ENCODE measurements around the gene TUBG2.
"Not testable (repeated sequence)": the region's sequence is repeated elsewhere in the genome, so short reads cannot be mapped to it uniquely, and the experiment has no call there.

TUBG2 gene

DNA sequence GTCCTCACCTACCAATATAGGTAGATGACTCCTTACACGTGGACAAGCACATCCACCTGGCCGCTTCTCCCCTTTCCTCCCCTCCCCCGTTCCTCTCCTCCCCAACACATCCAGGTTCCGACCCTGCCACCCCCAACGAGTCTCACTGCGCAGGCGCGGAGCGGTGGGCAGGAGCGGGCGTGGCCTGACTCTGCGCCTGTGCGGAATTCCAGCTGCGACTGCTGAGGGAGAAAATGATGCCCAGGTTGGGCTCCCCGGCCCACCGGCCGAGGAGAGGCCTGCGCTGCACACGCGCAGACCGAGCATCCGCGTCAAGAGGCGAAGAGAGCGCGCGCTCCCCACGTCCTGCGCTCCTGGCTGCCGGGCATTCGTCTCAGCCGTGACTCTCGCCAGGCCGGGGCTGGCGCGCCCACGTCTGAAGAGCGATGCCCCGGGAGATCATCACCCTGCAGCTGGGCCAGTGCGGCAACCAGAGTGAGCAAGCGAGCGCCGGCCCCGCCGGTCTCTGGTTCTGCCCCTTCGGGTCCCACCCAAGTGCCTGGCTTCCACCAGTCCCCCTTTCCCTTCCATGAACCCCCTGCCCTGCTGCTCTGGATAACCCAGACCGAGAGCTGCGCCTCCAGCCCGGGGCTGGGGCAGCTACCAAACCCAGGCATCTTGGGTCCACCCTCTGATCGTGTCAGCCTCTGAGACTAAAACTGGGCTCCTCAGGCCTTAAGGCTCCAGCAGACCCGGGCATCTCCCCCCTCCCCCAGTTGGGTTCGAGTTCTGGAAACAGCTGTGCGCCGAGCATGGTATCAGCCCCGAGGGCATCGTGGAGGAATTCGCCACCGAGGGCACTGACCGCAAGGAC lies at the start of gene TUBG2:
Gene TUBG2 (plus strand): TSS at position 206 of the 853 bp plus-strand sequence. CDS start 220 bp downstream, at position 426.
- DNase-seq (ENCODE audit: low read depth in 2 of 2): peak; percentile 53 to 70

DNA sequence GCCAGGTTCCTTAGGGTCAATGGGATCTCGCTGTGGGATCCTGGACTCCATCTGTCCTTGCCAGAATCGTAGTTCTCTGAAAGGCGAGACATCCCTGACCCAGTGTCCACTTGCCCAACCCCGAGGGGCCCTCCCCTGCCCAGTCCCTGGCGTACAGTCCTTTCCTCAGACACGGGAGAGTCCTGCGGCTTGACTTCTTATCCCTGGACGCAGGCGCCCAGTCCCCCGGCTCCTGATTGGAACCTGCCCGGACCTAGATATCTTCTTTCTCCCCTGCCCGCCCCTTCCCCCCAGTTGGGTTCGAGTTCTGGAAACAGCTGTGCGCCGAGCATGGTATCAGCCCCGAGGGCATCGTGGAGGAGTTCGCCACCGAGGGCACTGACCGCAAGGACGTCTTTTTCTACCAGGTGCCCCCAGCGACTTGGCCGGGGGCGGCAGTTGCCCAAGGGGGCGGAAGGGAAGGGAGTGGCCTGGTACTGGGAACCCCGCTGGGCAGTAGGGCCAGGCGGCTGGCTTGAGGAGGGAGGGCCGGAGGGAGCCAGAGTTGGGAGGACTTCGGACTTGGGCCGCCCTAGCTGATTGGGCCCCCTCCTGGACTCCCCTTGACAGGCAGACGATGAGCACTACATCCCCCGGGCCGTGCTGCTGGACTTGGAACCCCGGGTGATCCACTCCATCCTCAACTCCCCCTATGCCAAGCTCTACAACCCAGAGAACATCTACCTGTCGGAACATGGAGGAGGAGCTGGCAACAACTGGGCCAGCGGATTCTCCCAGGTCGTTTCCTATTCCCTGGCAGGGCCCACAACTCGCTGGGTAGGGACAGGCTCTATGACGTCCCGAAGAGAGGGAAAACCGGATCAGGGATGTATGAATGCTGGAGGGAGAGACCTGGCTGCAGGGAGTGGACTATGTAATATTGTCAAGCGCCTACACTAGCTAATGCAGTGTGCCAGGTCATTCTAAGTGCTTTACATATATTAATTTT lies 49.0 kb upstream of the TUBG2 start:
- peak in 1 of 2 donors; percentile 8 for DNase-seq (ENCODE audit: low read depth in 2 of 2)

DNA sequence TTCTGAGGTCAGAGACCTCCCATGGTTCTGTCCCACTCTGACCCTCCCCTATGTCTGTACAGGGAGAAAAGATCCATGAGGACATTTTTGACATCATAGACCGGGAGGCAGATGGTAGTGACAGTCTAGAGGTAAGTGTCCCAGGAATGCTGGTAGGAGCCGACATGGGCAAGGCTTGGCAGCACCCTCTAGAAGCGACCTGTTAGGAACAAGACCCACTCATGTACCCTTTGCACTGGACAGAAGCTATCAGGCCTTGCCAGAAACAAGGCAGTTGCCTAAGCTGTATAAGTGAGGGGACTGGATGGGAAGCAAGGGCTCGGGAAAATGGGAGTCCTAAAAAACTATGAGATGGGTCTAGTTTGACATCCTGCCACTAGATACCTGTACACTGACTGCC lies 47.1 kb upstream of the TUBG2 start:
- DNase-seq (ENCODE audit: low read depth in 2 of 2): no peak

GRCh38 chr17:42613699-42614295 lies 45.3 kb upstream of the TUBG2 start:
- no peak for DNase-seq (ENCODE audit: low read depth in 2 of 2)

- no peak for DNase-seq (ENCODE audit: low read depth in 2 of 2)
Measured at GRCh38 chr17:42617956-42618431, 41.1 kb upstream of the TUBG2 start.

DNA sequence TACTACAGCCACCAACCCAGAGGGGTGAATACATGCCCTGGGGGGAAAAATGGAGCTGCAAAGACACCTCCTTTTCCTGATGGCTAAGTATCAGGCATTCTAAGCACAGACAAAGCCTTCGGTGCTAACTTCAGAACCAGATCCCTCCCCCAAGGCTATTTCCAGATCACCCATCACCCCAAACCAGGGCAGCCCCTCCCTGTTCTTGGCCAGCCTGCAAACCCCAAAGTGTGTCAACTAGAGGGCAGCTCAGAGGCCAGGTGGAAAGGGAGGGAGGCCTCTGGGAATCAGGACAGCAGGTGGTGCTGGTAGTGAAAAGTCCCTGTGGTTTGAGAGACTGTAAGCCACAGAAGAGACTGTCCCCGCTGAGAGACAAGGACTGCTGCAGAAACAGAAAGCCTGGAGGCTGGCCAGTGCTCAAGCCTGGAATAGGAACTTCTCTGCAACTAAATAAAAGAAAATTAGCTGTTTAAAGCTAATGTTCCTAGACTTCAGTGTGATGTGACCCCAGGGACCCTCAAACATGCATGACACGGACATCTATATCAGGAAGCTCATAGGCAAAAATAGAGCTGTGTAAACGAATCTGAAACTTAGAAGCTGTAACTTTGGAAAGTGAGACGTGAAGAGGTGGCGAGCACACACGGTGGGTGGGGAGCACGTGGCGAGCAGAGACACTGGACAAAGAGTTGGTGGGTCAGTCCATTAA lies 40.5 kb upstream of the TUBG2 start:
- no peak for DNase-seq (ENCODE audit: low read depth in 2 of 2)

- not testable (repeated sequence) for DNase-seq (ENCODE audit: low read depth in 2 of 2)
Measured at GRCh38 chr17:42621987-42622386, 37.1 kb upstream of the TUBG2 start.

- no peak for DNase-seq (ENCODE audit: low read depth in 2 of 2)
Measured at GRCh38 chr17:42623271-42623670, 35.8 kb upstream of the TUBG2 start.

DNA sequence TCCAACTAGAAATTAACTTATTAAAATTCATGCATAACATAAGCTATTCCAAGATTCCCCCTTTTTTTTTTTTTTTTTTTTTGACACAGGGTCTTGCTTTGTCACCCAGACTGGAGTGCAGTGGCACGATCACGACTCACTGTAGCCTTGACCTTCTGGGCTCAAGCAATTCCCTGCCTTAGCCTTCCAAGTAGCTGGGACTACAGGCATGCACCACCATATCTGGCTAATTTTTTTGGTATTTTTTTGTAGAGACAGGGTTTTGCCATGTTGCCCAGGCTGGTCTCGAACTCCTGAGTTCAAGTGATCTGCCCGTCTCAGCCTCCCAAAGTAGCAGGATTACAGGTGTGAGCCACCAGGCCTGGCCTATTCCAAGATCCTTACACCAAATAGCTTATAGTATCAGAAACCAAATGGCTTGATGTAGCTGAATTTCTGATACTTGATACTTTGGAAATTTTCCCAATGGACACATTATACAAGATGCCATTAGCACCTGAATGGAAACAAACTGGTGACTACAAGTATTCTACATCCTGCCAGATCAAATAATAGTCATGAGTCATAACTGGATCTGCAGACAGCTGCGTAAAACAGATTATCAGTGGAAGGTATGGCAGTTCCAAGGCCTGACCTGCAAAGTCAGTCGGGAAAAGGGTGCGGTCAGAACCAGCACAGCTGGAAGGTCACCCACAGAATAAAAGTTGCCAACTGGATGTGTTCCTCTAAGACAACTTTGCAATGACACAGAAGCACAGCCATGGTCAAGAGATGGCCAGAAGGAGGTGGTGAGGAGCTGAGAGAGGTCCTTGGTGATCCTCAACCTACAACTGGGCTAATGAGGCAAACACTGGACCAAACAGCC lies 35.1 kb upstream of the TUBG2 start:
- DNase-seq (ENCODE audit: low read depth in 2 of 2): no peak

- not testable (repeated sequence) for DNase-seq (ENCODE audit: low read depth in 2 of 2)
Measured at GRCh38 chr17:42627032-42627764, 31.9 kb upstream of the TUBG2 start.

DNA sequence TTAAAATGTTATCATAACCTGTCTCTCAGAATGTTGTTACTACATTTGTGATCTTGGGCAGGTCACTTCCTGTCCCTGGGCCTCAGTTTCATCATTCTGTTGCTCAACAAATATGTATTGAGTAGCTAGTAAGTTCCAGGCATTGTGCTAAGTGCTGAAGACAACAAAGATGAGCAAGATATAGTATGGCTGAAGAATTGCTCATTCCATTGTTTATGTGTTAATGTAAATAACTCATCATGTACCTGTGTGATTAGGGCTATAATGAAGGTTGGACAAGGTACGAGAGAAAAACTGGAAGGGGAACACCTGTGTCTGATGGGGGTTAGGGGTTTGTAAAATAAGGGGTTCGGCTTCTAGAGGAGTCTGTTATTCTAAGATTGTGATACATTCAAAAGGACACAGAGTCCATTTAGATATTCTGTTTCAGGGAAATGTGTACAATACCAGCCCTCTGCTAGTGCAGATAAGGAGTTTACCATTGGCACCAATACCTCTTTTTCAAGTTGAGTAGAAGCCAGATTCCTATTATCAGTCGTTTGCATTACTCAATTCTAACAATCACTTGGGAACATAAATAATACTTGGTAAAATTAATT lies 29.6 kb upstream of the TUBG2 start:
- no peak for DNase-seq (ENCODE audit: low read depth in 2 of 2)

DNA sequence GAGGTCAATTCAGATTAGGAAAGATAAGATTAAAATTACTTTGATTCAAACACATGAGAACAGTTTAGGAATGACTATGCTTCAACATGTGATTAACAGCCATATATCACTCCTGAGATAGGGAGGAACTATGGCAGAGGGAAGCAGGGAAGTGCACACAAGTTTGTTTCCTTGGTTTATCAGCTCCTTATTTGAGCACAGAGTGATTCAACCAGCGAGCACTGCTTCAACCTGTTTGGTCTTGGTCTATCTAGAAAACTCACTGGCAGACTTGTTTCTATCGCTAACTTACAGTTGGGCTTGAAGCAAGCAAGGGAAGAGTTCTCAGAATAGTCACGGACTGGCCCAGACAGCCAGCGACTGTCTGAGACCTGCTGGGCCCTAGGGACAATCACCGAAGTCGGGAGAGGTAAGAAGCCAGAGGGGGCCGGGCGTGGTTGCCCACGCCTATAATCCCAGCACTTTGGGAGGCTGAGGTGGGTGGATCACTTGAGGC lies 26.1 kb upstream of the TUBG2 start:
- DNase-seq (ENCODE audit: low read depth in 2 of 2): no peak

- DNase-seq (ENCODE audit: low read depth in 2 of 2): no peak
Measured at GRCh38 chr17:42639525-42640113, 19.5 kb upstream of the TUBG2 start.

DNA sequence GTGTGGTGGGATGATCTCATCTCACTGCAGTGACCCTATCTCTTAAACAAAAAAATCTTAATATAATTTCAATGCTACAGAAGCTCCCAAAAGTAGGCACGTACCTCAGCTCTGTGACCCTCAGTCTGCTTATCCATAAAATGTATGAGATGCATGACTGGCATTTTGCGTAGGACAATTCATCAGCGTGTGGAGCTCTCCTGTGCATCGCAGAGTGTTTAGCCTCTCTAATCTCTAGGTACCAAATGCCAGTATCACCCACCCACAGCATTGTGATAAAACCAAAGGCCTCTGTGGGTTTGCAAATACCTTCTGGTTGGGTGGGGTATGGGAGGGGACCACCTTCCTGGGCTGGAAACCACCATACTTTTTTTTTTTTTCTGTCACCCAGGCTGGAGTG lies 19.0 kb upstream of the TUBG2 start:
- no peak for DNase-seq (ENCODE audit: low read depth in 2 of 2)

- DNase-seq (ENCODE audit: low read depth in 2 of 2): no peak
Measured at GRCh38 chr17:42642336-42642735, 16.7 kb upstream of the TUBG2 start.

- no peak for DNase-seq (ENCODE audit: low read depth in 2 of 2)
Measured at GRCh38 chr17:42647778-42648177, 11.3 kb upstream of the TUBG2 start.

GRCh38 chr17:42651392-42651791 lies 7.7 kb upstream of the TUBG2 start:
- DNase-seq (ENCODE audit: low read depth in 2 of 2): no peak
